Measurements from ENCODE around the gene SNX7. TPM values are rescaled to one million over a fixed set of nuclear protein-coding genes. Genes with fewer than 3 reads are reported as not detected.

The SNX7 gene
- total RNA-seq, 1 experiment from 2014 or later: 17.5 TPM

- H3K4me1 Mint-ChIP-seq (ENCODE audit: low read depth, unreplicated experiment): peaks cover 6% of the 10 kb centered on the region
- no peak overlapping the region for H3K4me3 Mint-ChIP-seq (ENCODE audit: unreplicated experiment)
- no TSS peak for BruUV-seq (replicated peaks)
- no peak for DNase-seq
- H3K36me3 Mint-ChIP-seq (ENCODE audit: insufficient read depth, unreplicated experiment): no peaks in the 10 kb centered on the region
- no peaks in the 10 kb centered on the region for H3K27me3 Mint-ChIP-seq (ENCODE audit: insufficient read depth, unreplicated experiment)
- no peaks in the 10 kb centered on the region for H3K9me3 Mint-ChIP-seq (ENCODE audit: unreplicated experiment)
- CTCF ChIA-PET: no interaction called here
- intact Hi-C loops (cut with micrococcal nuclease; ENCODE audit: unreplicated experiment): no loop called here
- Histone ChIP-seq H3K4me3 (ENCODE audit: low read depth, low read length) (no peak overlapping the region), H3K9me3 (no peaks in the 10 kb centered on the region), H3K36me3 (ENCODE audit: control insufficient read depth, insufficient read depth, low read length) (no peaks in the 10 kb centered on the region), H3K27me3 (replicated peaks; ENCODE audit: control insufficient read depth, insufficient read depth, low read length) (no peaks in the 10 kb centered on the region), H3K4me1 (no peaks in the 10 kb centered on the region)
- no peak overlapping the region for H3K27ac Mint-ChIP-seq (ENCODE audit: unreplicated experiment)
- no peak for TF ChIP-seq CTCF (IDR thresholded peaks at IDR 0.05; ENCODE audit: insufficient read depth in 1 of 2, low read depth in 1 of 2, low read length in 1 of 2, severe bottlenecking in 1 of 2, unreplicated experiment in 1 of 2)
- POLR2A ChIA-PET: no interaction called here
Measured at GRCh38 chr1:98681812-98682211, 20.3 kb downstream of the SNX7 start.

DNA sequence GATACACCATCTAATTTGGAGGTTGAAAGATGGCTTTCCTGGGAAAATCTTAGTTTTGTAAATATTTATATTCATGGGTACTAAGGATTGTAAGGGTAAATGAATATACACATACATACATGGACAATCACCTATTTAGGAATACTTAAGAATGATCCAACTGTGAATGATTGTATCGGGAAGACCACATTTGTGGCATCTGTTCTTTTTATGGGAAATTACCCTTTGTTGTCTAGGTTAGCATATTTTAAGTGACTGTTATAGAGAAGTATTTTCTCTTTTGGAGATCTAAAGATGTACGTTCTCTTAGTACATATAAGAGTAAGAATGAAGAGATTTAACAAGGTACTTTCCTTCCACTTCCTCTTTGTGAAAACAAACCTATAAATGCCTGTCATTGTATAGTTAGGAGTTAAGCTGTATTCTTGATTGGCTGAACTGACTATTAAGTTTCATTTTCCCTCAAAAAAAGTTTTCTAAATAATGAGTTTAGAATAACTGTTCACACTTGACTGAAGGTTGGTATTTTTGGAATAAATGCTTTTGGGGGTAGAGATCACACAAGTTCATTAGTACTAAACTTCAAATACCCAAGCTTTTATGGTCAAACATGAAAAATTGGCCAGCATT lies 26.7 kb downstream of the SNX7 start:
- Histone ChIP-seq H3K4me1 (no peaks in the 10 kb centered on the region), H3K27me3 (replicated peaks; ENCODE audit: control insufficient read depth, insufficient read depth, low read length) (no peaks in the 10 kb centered on the region), H3K36me3 (ENCODE audit: control insufficient read depth, insufficient read depth, low read length) (no peaks in the 10 kb centered on the region), H3K9me3 (no peaks in the 10 kb centered on the region), H3K4me3 (ENCODE audit: low read depth, low read length) (no peak overlapping the region)
- CTCF ChIA-PET: no interaction called here
- BruUV-seq (replicated peaks): no TSS peak
- POLR2A ChIA-PET: no interaction called here
- no peak overlapping the region for H3K27ac Mint-ChIP-seq (ENCODE audit: unreplicated experiment)
- H3K4me1 Mint-ChIP-seq (ENCODE audit: low read depth, unreplicated experiment): no peaks in the 10 kb centered on the region
- intact Hi-C loops (cut with micrococcal nuclease; ENCODE audit: unreplicated experiment): no loop called here
- H3K27me3 Mint-ChIP-seq (ENCODE audit: insufficient read depth, unreplicated experiment): no peaks in the 10 kb centered on the region
- H3K36me3 Mint-ChIP-seq (ENCODE audit: insufficient read depth, unreplicated experiment): no peaks in the 10 kb centered on the region
- H3K4me3 Mint-ChIP-seq (ENCODE audit: unreplicated experiment): no peak overlapping the region
- DNase-seq: no peak
- no peaks in the 10 kb centered on the region for H3K9me3 Mint-ChIP-seq (ENCODE audit: unreplicated experiment)
- no peak for TF ChIP-seq CTCF (IDR thresholded peaks at IDR 0.05; ENCODE audit: insufficient read depth in 1 of 2, low read depth in 1 of 2, low read length in 1 of 2, severe bottlenecking in 1 of 2, unreplicated experiment in 1 of 2)

DNA sequence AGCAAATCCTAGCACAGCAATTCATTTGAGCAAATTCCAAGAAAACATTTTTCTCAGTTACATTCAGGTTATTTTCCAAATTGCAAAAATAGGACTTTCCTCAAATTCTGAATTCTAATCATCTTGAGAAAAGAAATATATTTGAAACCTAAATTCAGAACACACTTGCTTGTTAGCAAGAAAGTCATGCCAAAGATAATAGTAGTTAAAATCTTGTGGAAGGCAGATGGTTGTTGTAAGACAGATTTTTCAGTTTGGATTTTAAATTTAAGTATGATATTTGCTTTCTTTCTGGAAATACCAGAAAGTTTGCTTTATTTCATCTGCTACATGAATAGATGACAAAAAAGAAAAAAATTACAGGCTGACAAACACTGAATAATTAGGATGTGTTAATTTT lies 29.1 kb downstream of the SNX7 start:
- no peak overlapping the region for H3K27ac Mint-ChIP-seq (ENCODE audit: unreplicated experiment)
- no peaks in the 10 kb centered on the region for H3K27me3 ChIP-seq (replicated peaks; ENCODE audit: control insufficient read depth, insufficient read depth, low read length)
- H3K4me3 ChIP-seq (ENCODE audit: low read depth, low read length): no peak overlapping the region
- H3K9me3 Mint-ChIP-seq (ENCODE audit: unreplicated experiment): no peaks in the 10 kb centered on the region
- H3K9me3 ChIP-seq: no peaks in the 10 kb centered on the region
- no peaks in the 10 kb centered on the region for H3K36me3 Mint-ChIP-seq (ENCODE audit: insufficient read depth, unreplicated experiment)
- no TSS peak for BruUV-seq (replicated peaks)
- H3K4me3 Mint-ChIP-seq (ENCODE audit: unreplicated experiment): no peak overlapping the region
- H3K4me1 ChIP-seq: no peaks in the 10 kb centered on the region
- H3K4me1 Mint-ChIP-seq (ENCODE audit: low read depth, unreplicated experiment): no peaks in the 10 kb centered on the region
- DNase-seq: no peak
- no peak for TF ChIP-seq CTCF (IDR thresholded peaks at IDR 0.05; ENCODE audit: insufficient read depth in 1 of 2, low read depth in 1 of 2, low read length in 1 of 2, severe bottlenecking in 1 of 2, unreplicated experiment in 1 of 2)
- no peaks in the 10 kb centered on the region for H3K36me3 ChIP-seq (ENCODE audit: control insufficient read depth, insufficient read depth, low read length)
- ChIA-PET CTCF (no interaction called here), POLR2A (no interaction called here)
- intact Hi-C loops (cut with micrococcal nuclease; ENCODE audit: unreplicated experiment): no loop called here
- no peaks in the 10 kb centered on the region for H3K27me3 Mint-ChIP-seq (ENCODE audit: insufficient read depth, unreplicated experiment)

Measured in Caco-2 (cell line).